ENCODE measurements around the gene NARS2.
A peak's percentile ranks its signal among the peaks of the same experiment; 100 is the strongest.
"Not testable (repeated sequence)": the region's sequence is repeated elsewhere in the genome, so short reads cannot be mapped to it uniquely, and the experiment has no call there.

The NARS2 gene, protein sequence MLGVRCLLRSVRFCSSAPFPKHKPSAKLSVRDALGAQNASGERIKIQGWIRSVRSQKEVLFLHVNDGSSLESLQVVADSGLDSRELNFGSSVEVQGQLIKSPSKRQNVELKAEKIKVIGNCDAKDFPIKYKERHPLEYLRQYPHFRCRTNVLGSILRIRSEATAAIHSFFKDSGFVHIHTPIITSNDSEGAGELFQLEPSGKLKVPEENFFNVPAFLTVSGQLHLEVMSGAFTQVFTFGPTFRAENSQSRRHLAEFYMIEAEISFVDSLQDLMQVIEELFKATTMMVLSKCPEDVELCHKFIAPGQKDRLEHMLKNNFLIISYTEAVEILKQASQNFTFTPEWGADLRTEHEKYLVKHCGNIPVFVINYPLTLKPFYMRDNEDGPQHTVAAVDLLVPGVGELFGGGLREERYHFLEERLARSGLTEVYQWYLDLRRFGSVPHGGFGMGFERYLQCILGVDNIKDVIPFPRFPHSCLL

DNA sequence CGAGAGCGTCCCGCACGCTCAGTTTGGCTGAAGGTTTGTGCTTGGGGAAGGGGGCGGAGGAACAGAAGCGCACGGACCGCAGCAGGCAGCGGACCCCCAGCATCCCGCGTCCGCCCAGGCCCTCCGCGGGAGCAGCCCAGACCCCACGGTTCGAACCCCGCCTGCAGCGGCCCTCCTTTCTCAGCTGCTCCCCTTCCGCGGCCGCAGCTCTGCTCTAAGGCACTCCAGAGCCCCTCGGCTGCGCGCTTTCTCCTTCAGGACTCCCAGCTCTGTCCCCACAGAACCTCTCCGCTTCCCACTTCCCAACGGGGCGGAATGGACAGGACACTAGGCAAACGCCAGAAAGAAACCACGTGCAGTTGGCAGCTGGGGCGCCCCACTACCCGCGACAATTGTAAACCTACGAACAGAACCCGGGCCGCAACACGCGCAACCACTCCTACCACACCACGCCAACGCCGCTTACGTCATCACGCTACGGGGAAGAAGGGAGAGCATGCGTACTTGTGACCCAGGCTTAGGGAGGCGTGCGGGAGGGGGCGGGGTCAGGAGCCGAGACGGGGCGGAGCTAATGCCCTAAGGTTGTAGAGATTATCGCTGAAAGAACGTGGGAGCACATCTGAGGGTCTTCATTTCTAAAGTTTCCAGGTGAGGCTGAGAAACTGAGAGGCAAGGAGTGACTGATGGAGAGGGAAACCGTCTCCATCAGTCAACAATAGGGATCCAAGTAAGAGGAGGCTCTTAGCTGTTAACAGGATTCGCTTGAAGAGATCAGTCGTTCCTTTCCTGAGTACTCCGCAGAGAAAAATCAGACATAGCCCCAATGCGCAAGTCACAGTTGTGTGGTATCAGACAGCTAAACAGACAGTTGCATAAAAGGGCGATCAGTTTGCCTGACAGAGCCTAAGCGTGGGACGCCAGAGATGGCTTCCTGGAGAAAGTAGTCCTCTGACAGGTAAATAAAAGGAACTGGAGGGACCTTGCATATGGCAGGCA, at the start of gene NARS2:
TSS of gene NARS2 (minus strand) at position 479 of the 996 bp plus-strand sequence. CDS start at position 103, 376 bp downstream.
- DNase-seq, result peak; percentile 97

DNA sequence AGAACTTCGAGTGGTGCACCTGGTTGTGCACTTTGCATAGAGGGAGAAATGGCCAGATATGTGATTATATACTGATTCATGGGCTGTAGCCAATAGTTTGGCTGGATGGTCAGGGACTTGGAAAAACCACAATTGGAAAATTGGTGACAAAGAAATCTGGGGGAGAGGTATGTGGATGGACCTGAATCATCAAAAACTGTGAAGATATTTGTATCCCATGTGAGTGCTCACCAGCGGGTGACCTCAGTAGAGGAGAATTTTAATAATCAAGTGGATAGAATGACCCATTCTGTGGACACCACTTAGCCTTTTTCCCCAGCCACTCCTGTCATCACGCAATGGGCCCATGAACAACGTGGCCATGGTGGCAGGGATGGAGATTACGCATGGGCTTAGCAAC, 48.0 kb upstream of the NARS2 start:
- no peak for DNase-seq

DNA sequence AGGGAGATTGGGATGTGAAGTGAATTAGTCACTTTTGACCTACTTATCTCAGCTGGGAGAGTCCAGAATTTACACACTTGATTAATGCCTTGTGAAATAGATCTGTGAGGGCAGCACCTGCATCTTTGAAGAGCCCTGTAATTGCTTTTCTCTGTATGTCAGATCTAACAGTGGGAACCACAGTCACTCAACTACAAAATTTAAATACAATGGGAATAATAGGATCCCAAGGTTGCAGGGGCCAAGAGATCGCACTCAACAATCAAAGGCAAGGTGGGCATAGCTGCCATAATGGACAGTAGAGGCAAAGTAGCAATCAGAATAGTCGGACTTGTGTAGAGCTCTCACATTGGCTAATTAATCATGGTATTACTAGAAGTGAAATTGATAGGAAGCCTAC, 45.5 kb upstream of the NARS2 start:
- DNase-seq, result no peak

DNA sequence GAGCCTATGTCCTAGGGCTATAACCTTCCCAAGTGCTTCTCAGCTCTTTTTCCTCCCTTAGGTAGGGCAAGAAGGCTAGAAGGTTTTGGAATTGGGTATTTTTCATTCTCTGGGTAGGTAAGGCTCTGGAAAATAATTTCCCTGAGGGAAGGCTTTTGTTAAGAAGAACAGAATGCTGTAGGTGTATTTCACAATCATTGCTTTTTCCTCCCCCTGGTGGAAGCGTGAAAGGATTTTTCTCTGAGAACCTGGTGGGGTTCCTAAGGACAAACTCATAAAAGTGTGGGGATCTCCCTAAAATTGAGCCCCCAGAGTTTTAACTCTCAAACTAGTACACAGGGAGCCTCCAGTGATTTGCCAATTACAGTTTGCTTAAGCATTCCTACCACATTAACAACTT, 41.1 kb upstream of the NARS2 start:
- no peak for DNase-seq

DNA sequence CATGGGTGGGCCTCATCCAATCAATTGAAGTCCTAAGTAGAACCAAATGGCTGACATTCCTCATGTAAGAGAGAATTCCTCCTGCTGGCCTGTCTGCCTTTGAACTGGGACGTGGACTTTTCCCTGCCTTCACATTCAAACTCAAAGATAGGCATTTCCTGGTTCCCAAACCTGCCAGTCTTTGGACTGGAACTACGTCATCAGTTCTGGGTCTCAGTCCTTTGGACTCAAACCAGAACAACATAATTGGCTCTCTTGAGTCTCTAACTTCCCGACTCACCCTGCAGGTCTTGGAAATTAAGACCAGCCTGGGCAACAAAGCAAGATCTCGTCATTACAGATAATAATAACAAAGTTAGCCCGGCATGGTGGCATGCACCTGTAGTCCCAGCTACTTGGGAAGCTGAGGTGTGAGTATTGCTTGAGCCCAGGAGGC, 38.7 kb upstream of the NARS2 start:
- DNase-seq, result no peak

DNA sequence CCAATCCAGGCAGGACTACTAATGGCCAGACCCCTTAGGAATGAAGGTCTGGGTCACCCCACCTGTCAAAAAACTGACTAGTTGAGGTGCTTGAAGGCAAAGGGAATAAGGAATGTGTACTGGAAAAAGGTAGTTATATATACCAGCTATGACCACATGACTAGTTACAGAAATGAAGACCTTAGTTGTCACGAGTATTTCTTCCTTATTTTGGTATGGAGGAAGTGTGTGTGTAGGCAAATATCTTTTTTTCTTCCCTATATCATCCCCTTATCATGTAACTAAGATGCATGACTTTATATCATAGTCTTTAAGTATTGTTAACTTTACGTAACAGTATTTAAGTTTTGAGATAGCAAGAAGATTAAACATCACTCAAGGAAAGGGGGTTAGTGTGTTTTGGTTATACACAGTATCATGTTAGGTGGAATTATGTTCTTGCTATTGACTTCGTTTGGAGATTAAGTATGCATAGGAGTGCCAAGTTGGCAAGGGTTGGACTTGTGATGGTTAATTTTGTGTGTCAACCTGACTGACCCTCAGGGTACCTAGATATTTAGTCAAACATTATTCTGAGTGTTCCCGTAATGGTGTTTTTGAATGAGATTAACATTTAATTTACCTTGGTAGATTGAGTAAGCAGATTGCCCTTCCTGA, 38.2 kb upstream of the NARS2 start:
- no peak for DNase-seq

DNA sequence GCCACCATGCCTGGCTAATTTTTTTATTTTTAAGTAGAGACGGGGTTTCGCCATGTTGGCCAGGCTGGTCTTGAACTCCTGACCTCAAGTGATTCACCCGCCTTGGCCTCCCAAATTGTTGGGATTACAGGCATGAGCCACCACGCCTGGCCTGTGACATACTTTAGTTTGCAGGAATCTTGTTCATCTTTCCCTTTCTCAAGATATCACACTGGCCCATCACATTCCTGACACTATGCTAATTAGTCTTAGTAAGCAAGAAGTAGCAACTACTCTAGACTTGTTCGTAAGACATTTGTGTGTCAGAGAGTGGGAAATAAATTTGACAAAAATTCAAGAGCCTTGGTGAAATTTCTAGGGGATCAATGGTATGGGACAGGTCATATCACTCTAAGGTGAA, 34.7 kb upstream of the NARS2 start:
- not testable (repeated sequence) for DNase-seq

DNA sequence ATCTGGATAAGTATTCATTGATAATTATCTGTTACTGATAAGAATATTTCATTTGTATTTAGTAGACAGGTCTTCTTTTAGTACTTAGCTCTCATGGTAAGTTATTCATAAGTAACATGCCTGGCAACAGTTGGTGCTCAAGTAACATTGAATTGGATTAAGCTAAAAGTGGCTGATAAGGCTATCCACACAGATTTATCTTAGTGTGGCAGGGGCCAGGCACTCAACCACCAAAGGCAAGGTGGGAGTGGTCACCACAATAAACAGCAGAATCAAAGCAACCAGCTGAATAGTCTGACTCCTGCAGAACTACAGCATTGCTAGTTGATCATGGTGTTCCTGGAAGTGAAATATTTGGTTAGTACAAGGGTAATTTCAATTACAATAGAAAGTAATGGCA, 33.0 kb upstream of the NARS2 start:
- DNase-seq, result no peak

DNA sequence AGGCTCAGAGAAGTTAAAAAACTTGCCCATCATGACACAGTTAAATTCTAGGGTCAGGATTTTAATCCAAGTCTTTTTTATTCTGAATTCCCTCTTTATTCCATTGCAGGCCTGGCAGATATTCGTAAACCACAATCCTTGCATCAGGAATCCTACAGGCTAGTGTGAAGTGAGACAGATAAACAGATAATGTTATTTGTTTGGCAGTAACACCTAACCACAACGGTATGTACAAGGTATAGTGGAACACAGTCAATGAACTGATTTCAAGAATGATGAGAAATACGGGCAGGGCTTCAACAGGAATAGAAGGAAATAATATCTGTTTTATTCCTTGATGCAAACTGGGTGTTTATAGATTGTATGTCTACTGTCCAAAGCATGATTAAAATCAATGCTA, 32.0 kb upstream of the NARS2 start:
- DNase-seq, result no peak

DNA sequence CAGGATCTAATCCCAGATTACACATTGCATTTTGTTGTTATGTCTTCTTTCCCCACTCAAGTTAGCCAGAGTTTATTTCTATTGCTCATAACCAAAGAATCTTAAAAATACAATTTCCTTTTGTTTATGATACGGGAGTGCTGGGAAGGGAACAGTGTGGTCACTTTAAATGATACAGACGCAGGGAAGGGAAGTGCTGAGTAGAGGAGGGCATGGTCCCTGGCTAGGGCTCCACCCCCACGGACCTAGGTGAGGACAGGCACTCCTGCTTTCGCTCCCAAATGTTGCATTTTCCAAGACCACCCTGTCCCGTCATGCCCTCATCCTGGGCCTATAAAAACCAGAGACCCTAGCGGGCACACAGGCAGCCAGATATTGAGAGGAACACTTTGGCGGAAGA, 30.6 kb upstream of the NARS2 start:
- no peak for DNase-seq

DNA sequence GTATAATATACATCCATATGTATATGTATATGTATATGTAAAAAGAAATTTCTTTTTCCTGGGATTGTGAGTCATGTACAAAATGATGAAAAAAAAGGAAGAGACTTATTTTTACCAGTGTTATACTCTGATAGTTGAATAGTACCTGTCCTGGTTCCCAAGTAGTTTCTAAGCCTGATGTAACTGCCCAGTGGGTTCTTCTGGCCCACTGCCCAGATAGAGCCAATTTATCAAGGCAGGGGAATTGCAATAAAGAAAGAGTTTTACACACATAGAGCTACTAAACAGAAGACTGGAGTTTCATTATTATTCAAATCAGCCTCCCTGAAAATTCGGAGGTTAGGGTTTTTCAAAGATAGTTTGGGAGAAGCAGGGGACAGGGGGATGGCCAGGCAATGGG, 29.1 kb upstream of the NARS2 start:
- no peak for DNase-seq

DNA sequence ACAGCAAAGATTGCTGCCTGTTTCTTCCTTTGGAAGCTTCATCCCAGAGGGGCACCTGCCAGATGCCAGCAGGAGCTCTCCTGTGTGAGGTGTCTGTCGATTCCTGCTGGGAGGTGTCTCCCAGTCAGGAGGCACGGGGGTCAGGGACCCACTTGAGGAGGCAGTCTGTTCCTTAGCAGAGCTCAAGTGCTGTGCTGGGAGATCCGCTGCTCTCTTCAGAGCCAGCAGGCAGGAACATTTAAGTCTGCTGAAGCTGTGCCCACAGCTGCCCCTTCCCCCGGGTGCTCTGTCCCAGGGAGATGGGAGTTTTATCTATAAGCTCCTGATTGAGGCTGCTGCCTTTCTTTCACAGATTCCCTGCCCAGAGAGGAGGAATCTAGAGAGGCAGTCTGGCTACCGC, 28.1 kb upstream of the NARS2 start:
- not testable (repeated sequence) for DNase-seq

DNA sequence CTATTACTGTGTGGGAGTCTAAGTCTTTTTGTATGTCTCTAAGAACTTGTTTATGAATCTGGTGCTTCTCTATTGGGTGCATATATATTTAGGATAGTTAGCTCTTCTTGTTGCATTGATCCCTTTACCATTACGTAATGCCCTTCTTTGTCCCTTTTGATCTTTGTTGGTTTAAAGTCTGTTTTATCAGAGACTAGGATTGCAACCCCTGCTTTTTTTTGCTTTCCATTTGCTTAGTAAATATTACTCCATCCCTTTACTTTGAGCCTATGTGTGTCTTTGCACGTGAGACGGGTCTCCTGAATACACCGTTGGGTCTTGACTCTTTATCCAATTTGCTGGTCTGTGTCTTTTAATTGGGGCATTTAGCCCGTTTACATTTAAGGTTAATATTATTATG, 26.4 kb upstream of the NARS2 start:
- not testable (repeated sequence) for DNase-seq

DNA sequence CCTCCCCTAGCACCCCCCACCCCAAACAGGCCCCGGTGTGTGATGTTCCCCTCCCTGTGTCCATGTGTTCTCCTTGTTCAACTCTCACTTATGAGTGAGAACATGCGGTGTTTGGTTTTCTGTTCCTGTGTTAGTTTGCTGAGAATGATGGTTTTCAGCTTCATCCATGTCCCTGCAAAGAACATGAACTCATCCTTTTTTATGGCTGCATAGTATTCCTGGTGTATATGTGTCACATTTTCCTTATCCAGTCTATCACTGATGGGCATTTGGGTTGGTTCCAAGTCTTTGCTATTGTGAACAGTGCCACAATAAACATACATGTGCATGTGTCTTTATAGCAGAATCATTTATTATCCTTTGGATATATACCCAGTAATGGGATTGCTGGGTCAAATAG, 22.9 kb upstream of the NARS2 start:
- not testable (repeated sequence) for DNase-seq

DNA sequence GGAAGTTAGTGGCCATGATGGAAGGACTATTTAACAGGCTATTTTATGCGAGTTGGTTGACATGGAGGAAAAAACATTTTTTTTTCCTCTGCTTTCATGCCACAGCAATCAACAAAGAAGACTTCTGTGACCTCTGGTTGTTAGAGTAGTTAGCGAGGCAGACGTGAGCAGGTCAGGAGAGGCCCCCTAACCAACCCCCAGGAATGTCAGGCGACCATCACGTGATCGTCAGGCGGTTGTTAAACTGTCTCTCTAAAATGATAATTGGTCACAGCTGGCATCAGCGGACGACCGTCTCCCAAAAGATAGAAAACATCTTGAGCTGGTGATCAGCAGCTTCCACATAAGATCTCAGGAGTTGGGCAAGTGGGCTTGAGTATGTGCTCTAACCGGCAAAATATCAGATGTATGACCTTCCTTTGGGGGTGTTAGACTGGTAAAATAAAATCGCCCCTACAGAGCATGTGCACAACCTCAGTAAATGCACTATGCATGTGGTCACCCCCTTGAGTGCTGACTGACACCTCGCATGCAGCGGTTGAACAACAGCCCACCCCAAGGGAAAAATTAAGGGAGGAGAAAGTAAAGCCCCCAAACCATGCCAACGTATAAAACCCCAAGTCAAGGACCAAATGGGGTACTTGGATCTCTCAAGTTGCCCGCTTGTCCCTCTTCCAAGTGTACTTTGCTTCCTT, 20.9 kb upstream of the NARS2 start:
- DNase-seq, result no peak

DNA sequence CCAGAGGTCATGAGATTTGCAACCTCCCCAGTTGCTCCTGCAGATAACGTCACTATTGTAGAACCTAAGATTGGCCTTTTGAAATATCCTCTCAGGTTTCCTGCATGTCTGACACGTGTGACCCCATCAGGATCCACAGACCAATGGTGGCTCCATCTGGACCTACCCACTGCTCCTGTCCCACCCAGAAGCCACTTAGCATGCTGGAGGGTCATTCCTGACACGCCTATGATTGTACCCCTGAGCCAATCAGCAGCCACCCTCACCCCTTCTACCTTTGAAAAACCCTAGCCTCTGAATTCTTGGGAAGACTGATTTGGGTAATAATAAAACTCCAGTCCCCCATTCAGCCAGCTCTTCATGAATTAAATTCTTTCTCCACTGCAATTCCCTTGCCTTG, 20.1 kb upstream of the NARS2 start:
- no peak for DNase-seq

DNA sequence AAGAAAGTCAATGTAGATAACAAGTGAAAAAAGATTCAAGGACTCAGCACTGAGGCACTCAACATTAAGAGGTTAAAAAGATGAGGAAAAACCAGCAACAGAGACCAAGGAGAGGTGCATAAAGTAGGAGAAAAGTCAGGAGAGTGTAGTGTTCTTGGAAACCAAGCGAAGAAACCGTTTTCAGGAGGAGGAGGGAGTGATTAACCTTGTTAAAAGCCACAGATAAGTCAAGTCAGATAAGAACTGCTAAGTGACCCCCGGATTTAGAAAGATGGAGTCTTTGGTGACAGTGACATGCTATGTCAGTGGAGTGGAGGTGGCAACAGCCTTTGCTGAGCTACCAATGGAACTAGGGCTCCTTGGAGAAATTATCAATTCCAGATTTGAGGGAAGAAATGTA, 13.9 kb upstream of the NARS2 start:
- DNase-seq, result no peak

DNA sequence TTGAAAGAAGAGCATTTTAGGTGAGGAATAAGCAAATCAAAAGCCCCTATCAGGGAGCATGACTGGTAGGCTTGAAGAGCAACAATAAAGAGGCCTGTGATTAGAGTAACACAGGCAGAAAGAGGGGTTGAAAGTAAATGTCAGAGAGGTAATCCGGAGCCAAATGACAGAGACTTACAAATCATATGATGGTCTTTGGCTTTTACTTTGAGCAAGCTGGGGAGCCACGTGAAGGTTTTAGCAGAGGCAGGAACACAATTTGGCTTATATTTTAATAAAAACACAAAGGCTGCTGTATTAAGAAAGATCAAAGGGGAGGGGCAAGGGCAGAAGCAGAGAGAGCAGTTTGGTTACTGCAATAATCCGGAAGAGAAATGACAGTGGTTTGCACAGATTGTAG, 12.8 kb upstream of the NARS2 start:
- no peak for DNase-seq

DNA sequence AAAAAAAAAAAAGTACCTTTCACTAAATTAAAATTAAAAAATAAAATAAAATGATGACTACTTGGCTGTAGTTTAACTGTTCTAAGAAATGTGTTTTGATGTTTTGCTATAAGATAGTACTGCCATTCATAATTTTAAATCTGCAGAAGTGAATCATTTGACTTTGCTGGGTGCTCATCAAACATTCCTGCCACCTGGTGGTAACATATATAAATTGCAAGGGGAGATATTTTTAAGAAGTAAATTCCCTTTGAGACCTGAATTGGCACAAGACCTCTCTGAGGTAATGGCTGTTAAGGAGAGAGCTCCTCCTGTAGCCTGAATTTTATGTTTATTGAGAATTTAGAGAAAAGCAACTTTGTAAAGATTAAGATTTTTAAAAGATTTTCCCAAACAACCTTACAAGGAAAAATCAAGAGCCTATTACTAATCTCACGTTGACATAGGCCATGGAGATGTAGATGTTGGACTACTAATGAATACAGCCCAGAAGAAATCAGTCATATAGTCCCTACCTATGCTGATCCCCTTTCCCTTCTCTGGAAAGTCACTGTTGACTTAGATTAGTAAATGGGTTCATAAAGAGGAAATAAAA, 11.9 kb upstream of the NARS2 start:
- peak; percentile 38 for DNase-seq

DNA sequence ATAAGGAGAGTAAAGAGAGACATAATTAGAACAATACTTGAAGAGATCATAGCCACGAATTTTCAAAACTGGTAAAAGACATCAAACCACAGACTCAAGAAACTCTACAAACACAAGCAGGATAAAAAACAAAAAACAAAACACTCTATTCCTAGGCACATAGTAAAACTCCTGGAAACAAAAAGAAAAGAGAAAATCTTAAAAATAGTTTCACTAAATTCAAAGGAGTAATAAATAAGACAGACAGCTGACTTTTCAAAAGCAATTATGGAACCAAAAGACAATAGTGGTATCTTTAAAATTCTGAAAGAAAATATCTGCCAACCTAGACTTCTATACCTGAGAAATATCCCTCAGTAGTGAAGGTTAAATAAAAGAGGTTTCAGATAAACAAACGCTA, 9.2 kb upstream of the NARS2 start:
- DNase-seq, result no peak

DNA sequence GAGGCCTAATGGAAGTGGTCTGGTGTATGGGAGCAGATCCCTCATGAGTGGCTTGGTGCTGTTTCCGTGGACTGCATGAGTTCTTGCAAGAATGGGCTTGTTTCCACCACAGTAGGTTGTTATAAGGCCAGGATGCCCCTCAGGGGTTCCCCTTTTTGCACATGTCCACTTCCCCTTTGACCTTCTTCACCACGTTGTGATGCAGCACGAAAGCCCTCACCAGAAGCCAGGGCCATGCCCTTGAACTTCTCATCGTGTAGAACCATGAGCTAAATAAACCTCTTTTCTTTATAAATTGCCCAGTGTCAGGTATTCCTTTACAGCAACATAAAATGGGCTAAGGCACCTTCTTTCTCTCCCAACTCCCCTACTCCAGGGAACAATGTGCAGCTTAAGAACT, 2.8 kb upstream of the NARS2 start:
- DNase-seq, result no peak

DNA sequence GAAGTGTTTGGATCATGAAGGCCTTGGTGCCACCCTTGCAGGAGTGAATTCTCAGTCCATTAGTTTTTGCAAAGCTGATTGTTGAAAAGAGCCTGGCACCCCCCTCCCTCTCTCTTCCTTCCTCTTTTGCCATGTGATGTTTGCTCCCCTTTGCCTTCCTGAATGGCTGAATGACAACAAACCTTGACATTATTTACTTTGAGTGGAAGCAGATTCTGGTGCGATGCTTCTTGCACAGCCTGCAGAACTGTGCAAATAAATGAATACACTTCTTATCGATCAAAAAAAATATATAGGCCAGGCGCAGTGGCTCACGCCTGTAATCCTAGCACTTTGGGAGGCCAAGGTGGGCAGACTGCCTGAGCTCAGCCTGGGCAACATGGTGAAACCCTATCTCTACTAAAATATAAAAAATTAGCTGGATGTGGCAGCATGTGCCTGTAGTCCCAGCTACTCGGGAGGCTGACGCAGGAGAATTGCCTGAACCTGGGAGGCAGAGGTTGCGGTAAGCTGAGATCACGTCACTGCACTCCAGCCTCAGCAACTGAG, 2.0 kb upstream of the NARS2 start:
- DNase-seq, result no peak
